ENCODE measurements around the gene AFAP1.

Gene AFAP1

GRCh38 chr4:7759635-7760034 lies 180.0 kb downstream of the AFAP1 start:
- Histone ChIP-seq H2AFZ (ENCODE audit: low read depth) (no peak overlapping the region), H3K36me3 (ENCODE audit: insufficient read depth) (no peaks in the 10 kb centered on the region), H3K27me3 (ENCODE audit: insufficient read depth, low read depth) (0 out of 2 replicates have a peak, but pooled peaks cover 2% of the 10 kb centered on the region), H3K79me2 (ENCODE audit: insufficient read depth, low read depth) (no peaks in the 10 kb centered on the region), H3K4me2 (no peak overlapping the region), H3K4me3 (IDR thresholded peaks at IDR 0.05; ENCODE audit: insufficient read depth, low read depth, low read length) (no peak overlapping the region), H4K20me1 (ENCODE audit: insufficient read depth) (no peaks in the 10 kb centered on the region), H3K4me1 (ENCODE audit: low read depth, poor library complexity, severe bottlenecking) (no peaks in the 10 kb centered on the region), H3K27ac (no peak overlapping the region), H3K9ac (no peak overlapping the region)
- TF ChIP-seq CTCF (conservative IDR thresholded peaks at IDR 0.05; ENCODE audit: low read depth, low read length) = no peak

GRCh38 chr4:7759216-7759615 lies 180.4 kb downstream of the AFAP1 start:
- H3K27ac ChIP-seq = no peak overlapping the region
- H4K20me1 ChIP-seq (ENCODE audit: insufficient read depth) = no peaks in the 10 kb centered on the region
- 0 out of 2 replicates have a peak, but pooled peaks cover 2% of the 10 kb centered on the region for H3K27me3 ChIP-seq (ENCODE audit: insufficient read depth, low read depth)
- TF ChIP-seq CTCF (conservative IDR thresholded peaks at IDR 0.05; ENCODE audit: low read depth, low read length) = no peak
- H3K4me2 ChIP-seq = no peak overlapping the region
- H3K9ac ChIP-seq = no peak overlapping the region
- H3K4me3 ChIP-seq (IDR thresholded peaks at IDR 0.05; ENCODE audit: insufficient read depth, low read depth, low read length) = no peak overlapping the region
- no peaks in the 10 kb centered on the region for H3K4me1 ChIP-seq (ENCODE audit: low read depth, poor library complexity, severe bottlenecking)
- no peaks in the 10 kb centered on the region for H3K36me3 ChIP-seq (ENCODE audit: insufficient read depth)
- no peaks in the 10 kb centered on the region for H3K79me2 ChIP-seq (ENCODE audit: insufficient read depth, low read depth)
- no peak overlapping the region for H2AFZ ChIP-seq (ENCODE audit: low read depth)

- Histone ChIP-seq H2AFZ (ENCODE audit: low read depth) (no peak overlapping the region), H3K4me2 (no peak overlapping the region), H3K9ac (no peak overlapping the region), H3K4me1 (ENCODE audit: low read depth, poor library complexity, severe bottlenecking) (no peaks in the 10 kb centered on the region), H3K27me3 (ENCODE audit: insufficient read depth, low read depth) (0 out of 2 replicates have a peak, but pooled peaks cover 2% of the 10 kb centered on the region), H3K4me3 (IDR thresholded peaks at IDR 0.05; ENCODE audit: insufficient read depth, low read depth, low read length) (no peak overlapping the region), H3K79me2 (ENCODE audit: insufficient read depth, low read depth) (no peaks in the 10 kb centered on the region), H3K27ac (no peak overlapping the region), H4K20me1 (ENCODE audit: insufficient read depth) (no peaks in the 10 kb centered on the region), H3K36me3 (ENCODE audit: insufficient read depth) (no peaks in the 10 kb centered on the region)
- TF ChIP-seq CTCF (conservative IDR thresholded peaks at IDR 0.05; ENCODE audit: low read depth, low read length) = no peak
Observed at GRCh38 chr4:7758476-7758875, 181.2 kb downstream of the AFAP1 start.

GRCh38 chr4:7757501-7758471 lies 181.9 kb downstream of the AFAP1 start:
- TF ChIP-seq CTCF (conservative IDR thresholded peaks at IDR 0.05; ENCODE audit: low read depth, low read length) = no peak
- Histone ChIP-seq H2AFZ (ENCODE audit: low read depth) (no peak overlapping the region), H3K9ac (no peak overlapping the region), H4K20me1 (ENCODE audit: insufficient read depth) (no peaks in the 10 kb centered on the region), H3K36me3 (ENCODE audit: insufficient read depth) (no peaks in the 10 kb centered on the region), H3K79me2 (ENCODE audit: insufficient read depth, low read depth) (no peaks in the 10 kb centered on the region), H3K4me1 (ENCODE audit: low read depth, poor library complexity, severe bottlenecking) (no peaks in the 10 kb centered on the region), H3K27me3 (ENCODE audit: insufficient read depth, low read depth) (0 out of 2 replicates have a peak, but pooled peaks cover 2% of the 10 kb centered on the region), H3K27ac (no peak overlapping the region), H3K4me3 (IDR thresholded peaks at IDR 0.05; ENCODE audit: insufficient read depth, low read depth, low read length) (no peak overlapping the region), H3K4me2 (no peak overlapping the region)
